OCI-LY1 (cell line): Measurements from ENCODE around the gene CENPO.

Source experiments
- H2AFZ ChIP-seq: fragments of 200-600 bp; sonication (generic), shearing (Covaris generic); 2 replicates; pipeline ENCODE4 v1.6.0; 2014; ENCODE audit warnings: antibody characterized with exemption, mild to moderate bottlenecking, low read length
- H3F3A ChIP-seq: fragments of 200-600 bp; sonication (generic), shearing (Covaris generic); 2 replicates; pipeline ENCODE4 v1.6.0; 2014; ENCODE audit warnings: mild to moderate bottlenecking, antibody characterized with exemption, low read length, moderate library complexity; ENCODE audit not compliant: insufficient read depth
- H3K27ac ChIP-seq: fragments of 200-600 bp; sonication (generic); 2 replicates; pipeline ENCODE4 v1.5.1; 2014; ENCODE audit warnings: low read length, mixed run types, mild to moderate bottlenecking, low read depth; ENCODE audit not compliant: poor library complexity, severe bottlenecking
- H3K27me3 ChIP-seq: fragments of 200-600 bp; sonication (generic); 2 replicates; pipeline ENCODE4 v1.6.0; 2014; ENCODE audit warnings: antibody characterized with exemption, mild to moderate bottlenecking, low read length, moderate library complexity; ENCODE audit not compliant: insufficient read depth
- H3K36me3 ChIP-seq: fragments of 200-600 bp; sonication (generic); 2 replicates; pipeline ENCODE4 v1.6.1; 2014; ENCODE audit warnings: mild to moderate bottlenecking, antibody characterized with exemption, low read length, moderate library complexity, mixed read lengths; ENCODE audit not compliant: insufficient read depth
- H3K4me1 ChIP-seq: fragments of 200-600 bp; sonication (generic); 2 replicates; pipeline ENCODE4 v1.5.1; 2014; ENCODE audit warnings: mild to moderate bottlenecking, low read length, moderate library complexity; ENCODE audit not compliant: insufficient read depth, severe bottlenecking
- H3K4me2 ChIP-seq: fragments of 200-600 bp; sonication (generic), shearing (Covaris generic); 2 replicates; pipeline ENCODE4 v1.6.1; 2014; ENCODE audit warnings: low read length
- H3K4me3 ChIP-seq: fragments of 200-600 bp; sonication (generic); 2 replicates; pipeline ENCODE4 v1.5.1; 2014; ENCODE audit warnings: low read length, low read depth, mild to moderate bottlenecking, mixed read lengths; ENCODE audit not compliant: poor library complexity, severe bottlenecking
- H3K79me2 ChIP-seq: fragments of 200-600 bp; shearing (Covaris generic); 2 replicates; pipeline ENCODE4 v1.6.1; 2016; ENCODE audit warnings: mixed run types, low read length, mixed read lengths; ENCODE audit not compliant: insufficient read depth
- H3K9ac ChIP-seq: fragments of 200-600 bp; sonication (generic), shearing (Covaris generic); 2 replicates; pipeline ENCODE4 v1.6.1; 2014; ENCODE audit warnings: mild to moderate bottlenecking, low read length, mixed read lengths
- H3K9me2 ChIP-seq: fragments of 200-600 bp; sonication (generic), shearing (Covaris generic); 2 replicates; pipeline ENCODE4 v1.6.1; 2014; ENCODE audit warnings: low read depth, mild to moderate bottlenecking, low read length, mixed read lengths
- H3K9me3 ChIP-seq: fragments of 200-600 bp; shearing (Covaris generic); 2 replicates; pipeline ENCODE4 v1.6.1; 2014; ENCODE audit warnings: low read length, mixed read lengths
- H4K20me1 ChIP-seq: fragments of 200-600 bp; sonication (generic), shearing (Covaris generic); 2 replicates; pipeline ENCODE4 v1.6.0; 2016; ENCODE audit warnings: mild to moderate bottlenecking, low read length; ENCODE audit not compliant: insufficient read depth
- EZH2 ChIP-seq: fragments of 200-600 bp; sonication (generic), shearing (Covaris generic); IDR thresholded peaks from 2 replicates; pipeline ENCODE4 v1.8.0; 2017; ENCODE audit warnings: borderline replicate concordance, mixed run types, mild to moderate bottlenecking, antibody characterized with exemption, low read length, moderate library complexity, mixed read lengths
- TF ChIP-seq, protein P1 (sequence below): fragments of 200-600 bp; sonication (generic), shearing (Covaris generic); IDR thresholded peaks from 2 replicates; pipeline ENCODE4 v1.5.1; 2017; ENCODE audit warnings: mild to moderate bottlenecking, antibody characterized with exemption, low read length, moderate library complexity, mixed read lengths

Gene CENPO

DNA sequence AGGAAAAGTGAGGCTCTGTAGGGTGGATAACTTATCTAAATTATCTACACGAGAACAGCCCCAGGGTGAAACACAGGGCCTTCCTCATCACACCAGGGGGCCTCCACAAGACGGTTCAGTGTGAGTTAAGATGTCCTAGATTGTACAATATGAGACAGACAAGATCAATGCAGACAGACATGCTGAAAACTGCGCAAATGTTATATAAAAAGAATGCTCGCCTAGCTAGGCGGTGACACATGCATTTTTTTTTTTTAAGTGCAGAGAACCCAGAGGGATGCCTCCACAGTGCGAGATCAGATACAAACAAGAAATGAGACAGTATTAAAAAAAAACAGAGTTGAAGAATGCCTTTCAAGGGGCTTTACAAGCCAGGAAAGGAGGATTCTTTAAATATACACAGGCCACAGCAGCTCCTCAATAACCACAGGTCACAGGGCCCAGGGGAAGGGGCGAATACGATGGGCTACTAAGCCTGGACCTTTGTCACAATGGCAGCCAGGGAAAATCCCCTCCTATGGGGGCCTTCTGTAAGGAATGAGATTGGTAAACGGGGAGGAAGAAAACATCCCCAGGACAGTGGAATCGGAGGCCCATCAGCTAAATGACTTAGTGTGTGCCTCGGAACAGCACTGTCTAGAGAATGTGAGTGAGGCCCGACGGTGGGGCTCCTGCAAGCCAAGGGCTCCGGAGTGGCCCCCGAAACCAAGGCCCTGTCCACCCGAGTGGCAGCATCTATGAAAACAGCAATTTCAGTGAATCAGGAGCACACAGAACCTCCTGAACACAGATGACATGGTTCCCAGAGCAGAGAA is 77.9 kb downstream of the CENPO start:
- no peaks in the 10 kb centered on the region for H3K27me3 ChIP-seq
- H3K9ac ChIP-seq = no peak overlapping the region
- H3K4me1 ChIP-seq = no peaks in the 10 kb centered on the region
- H3K9me2 ChIP-seq = no peaks in the 10 kb centered on the region
- H3K4me2 ChIP-seq = no peak overlapping the region
- TF ChIP-seq, protein P1, sequence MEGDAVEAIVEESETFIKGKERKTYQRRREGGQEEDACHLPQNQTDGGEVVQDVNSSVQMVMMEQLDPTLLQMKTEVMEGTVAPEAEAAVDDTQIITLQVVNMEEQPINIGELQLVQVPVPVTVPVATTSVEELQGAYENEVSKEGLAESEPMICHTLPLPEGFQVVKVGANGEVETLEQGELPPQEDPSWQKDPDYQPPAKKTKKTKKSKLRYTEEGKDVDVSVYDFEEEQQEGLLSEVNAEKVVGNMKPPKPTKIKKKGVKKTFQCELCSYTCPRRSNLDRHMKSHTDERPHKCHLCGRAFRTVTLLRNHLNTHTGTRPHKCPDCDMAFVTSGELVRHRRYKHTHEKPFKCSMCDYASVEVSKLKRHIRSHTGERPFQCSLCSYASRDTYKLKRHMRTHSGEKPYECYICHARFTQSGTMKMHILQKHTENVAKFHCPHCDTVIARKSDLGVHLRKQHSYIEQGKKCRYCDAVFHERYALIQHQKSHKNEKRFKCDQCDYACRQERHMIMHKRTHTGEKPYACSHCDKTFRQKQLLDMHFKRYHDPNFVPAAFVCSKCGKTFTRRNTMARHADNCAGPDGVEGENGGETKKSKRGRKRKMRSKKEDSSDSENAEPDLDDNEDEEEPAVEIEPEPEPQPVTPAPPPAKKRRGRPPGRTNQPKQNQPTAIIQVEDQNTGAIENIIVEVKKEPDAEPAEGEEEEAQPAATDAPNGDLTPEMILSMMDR = no peak
- H4K20me1 ChIP-seq = no peaks in the 10 kb centered on the region
- H2AFZ ChIP-seq = no peak overlapping the region
- H3K4me3 ChIP-seq = no peak overlapping the region
- no peaks in the 10 kb centered on the region for H3F3A ChIP-seq
- peaks cover 36% of the 10 kb centered on the region; the same call in 1 of the 2 replicates for H3K36me3 ChIP-seq
- H3K9me3 ChIP-seq = no peaks in the 10 kb centered on the region
- no peak overlapping the region for H3K27ac ChIP-seq
- no peaks in the 10 kb centered on the region for H3K79me2 ChIP-seq

DNA sequence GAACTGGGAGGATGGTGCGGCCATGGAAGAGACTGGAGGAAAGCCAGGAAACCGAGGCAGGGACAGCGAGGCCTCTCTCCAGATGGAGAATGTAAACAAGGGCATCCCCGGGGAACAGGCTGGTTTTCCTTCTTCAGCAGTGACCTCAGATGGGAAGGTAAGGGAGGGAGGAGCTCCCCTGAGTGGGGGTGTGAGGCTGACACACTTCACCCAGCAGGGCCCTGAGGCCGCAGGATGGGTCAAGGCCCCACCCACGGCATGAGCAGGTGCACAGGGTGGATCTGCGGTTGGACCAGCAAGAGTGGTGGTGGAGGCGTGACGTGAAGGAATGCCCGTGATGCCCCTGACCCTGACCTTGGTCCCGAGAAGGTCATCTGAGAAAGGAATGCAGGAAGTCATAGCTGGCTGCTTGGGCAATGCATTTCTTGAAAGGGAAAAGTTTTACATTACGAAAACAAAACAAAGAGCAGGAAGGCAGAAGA is 78.7 kb downstream of the CENPO start:
- no peak overlapping the region for H3K27ac ChIP-seq
- H3K4me3 ChIP-seq = no peak overlapping the region
- H3K4me1 ChIP-seq = no peaks in the 10 kb centered on the region
- H2AFZ ChIP-seq = no peak overlapping the region
- TF ChIP-seq EZH2 = no peak
- TF ChIP-seq, protein P1 = no peak
- H3K36me3 ChIP-seq = peaks cover 34% of the 10 kb centered on the region; the same call in 1 of the 2 replicates
- H3K4me2 ChIP-seq = no peak overlapping the region
- H3F3A ChIP-seq = no peaks in the 10 kb centered on the region
- no peak overlapping the region for H3K9ac ChIP-seq
- H3K27me3 ChIP-seq = no peaks in the 10 kb centered on the region
- no peaks in the 10 kb centered on the region for H4K20me1 ChIP-seq
- no peaks in the 10 kb centered on the region for H3K79me2 ChIP-seq
- H3K9me3 ChIP-seq = no peaks in the 10 kb centered on the region
- no peaks in the 10 kb centered on the region for H3K9me2 ChIP-seq
